Naive thymus-derived CD8-positive, alpha-beta T cell (primary cell): ENCODE data around the gene LSM5. TPM values are rescaled to one million over a fixed set of nuclear protein-coding genes. Genes with fewer than 3 reads are reported as not detected.
"Not testable (repeated sequence)": the region's sequence is repeated elsewhere in the genome, so short reads cannot be mapped to it uniquely, and the experiment has no call there.

Source experiments
- ATAC-seq, 2 donors: fragments of 150-1000 bp; cut with Tn5 transposase in 1 of 2; sonication (Bioruptor Pico), chemical (Tn5 transposase) in 1 of 2; 1 replicate in 1 of 2; 2 replicates in 1 of 2; pipeline ENCODE4 v1.10.0; 2021; ENCODE audit warnings: mild to moderate bottlenecking in 2 of 2, moderate library complexity in 2 of 2
- POLR2A ChIA-PET: fragments of 350-600 bp; sonication (Branson Sonifier 250); formaldehyde crosslinking; loops from one replicate; lab custom pipeline; 2021; ENCODE audit warnings: antibody characterized with exemption; lab: Charles Lee
- DNase-seq, 10 donors: peaks; one replicate each; pipeline versions ENCODE4 v3.0.0 to v3.0.0-alpha.2; 2020 to 2022
- H3K27ac Mint-ChIP-seq, 10 donors: one replicate each; pipeline ENCODE4 v1.8.0; 2020 to 2022; ENCODE audit warnings: mild to moderate bottlenecking in 10 of 10, mixed read lengths in 10 of 10, moderate library complexity in 4 of 10, inconsistent platforms in 1 of 10
- H3K27me3 Mint-ChIP-seq, 5 donors: one replicate each; pipeline ENCODE4 v1.8.0; 2021 to 2022; ENCODE audit warnings: mixed read lengths in 5 of 5
- H3K36me3 Mint-ChIP-seq, 3 donors: one replicate each; pipeline ENCODE4 v1.8.0; 2020 to 2022; ENCODE audit warnings: mixed read lengths in 3 of 3, mild to moderate bottlenecking in 2 of 3, inconsistent platforms in 1 of 3
- H3K4me1 Mint-ChIP-seq, 4 donors: one replicate each; pipeline ENCODE4 v1.8.0; 2021 to 2022; ENCODE audit warnings: mixed read lengths in 4 of 4
- H3K4me3 Mint-ChIP-seq, 10 donors: one replicate each; pipeline ENCODE4 v1.8.0; 2020 to 2022; ENCODE audit warnings: mild to moderate bottlenecking in 10 of 10, mixed read lengths in 10 of 10, moderate library complexity in 6 of 10, inconsistent platforms in 1 of 10
- H3K9me3 Mint-ChIP-seq, 9 donors: one replicate each; pipeline ENCODE4 v1.8.0; 2020 to 2022; ENCODE audit warnings: mixed read lengths in 9 of 9, mild to moderate bottlenecking in 3 of 9, inconsistent platforms in 1 of 9, moderate library complexity in 1 of 9
- polyA plus RNA-seq, 3 donors: library from polyadenylated mRNA; unstranded; fragments of 300-500 nt; fragmentation: Illumina TruSeq; gene quantifications; one replicate each; pipeline ENCODE4 v1.2.3, GENCODE V29; 2021
- total RNA-seq, 8 experiments: library from RNA in 2 of 8; stranded (reverse) in 2 of 8; gene quantifications; one replicate each; pipeline ENCODE4 v1.2.3 and lab custom pipeline; 2021 to 2026

Gene LSM5
- total and polyA plus RNA-seq, 5 experiments from 2014 or later, result 45.9 to 179 (median 141) TPM

GRCh38 chr7:32476816-32477648 lies 13.1 kb downstream of the LSM5 start:
- no peaks in the 10 kb centered on the region for H3K9me3 Mint-ChIP-seq
- H3K4me3 Mint-ChIP-seq, result no peak overlapping the region
- ATAC-seq, result no peak
- peaks cover 6 to 19% (median 8%) of the 10 kb centered on the region in 4 donors for H3K4me1 Mint-ChIP-seq
- POLR2A ChIA-PET, result no interaction called here
- peaks cover 0 to 3% (median 0%) of the 10 kb centered on the region in 5 donors for H3K27me3 Mint-ChIP-seq
- no peak for DNase-seq
- H3K27ac Mint-ChIP-seq, result peak overlapping the region in 1 of 10 donors; percentile 10
- no peaks in the 10 kb centered on the region for H3K36me3 Mint-ChIP-seq

- Mint-ChIP-seq H3K4me3 (no peak overlapping the region), H3K9me3 (no peaks in the 10 kb centered on the region), H3K27me3 (peaks cover 0 to 3% (median 0%) of the 10 kb centered on the region in 5 donors), H3K36me3 (no peaks in the 10 kb centered on the region), H3K27ac (no peak overlapping the region), H3K4me1 (no peaks in the 10 kb centered on the region)
- DNase-seq, result no peak
- POLR2A ChIA-PET, result interaction anchor here (0.5 kb wide), 1 partner anchor 14 kb away, joined by 3 read pairs; no protein-coding TSS in a partner anchor
- no peak for ATAC-seq
Measured at GRCh38 chr7:32474008-32474407, 16.2 kb downstream of the LSM5 start.

- H3K27me3 Mint-ChIP-seq, result peaks cover 0 to 3% (median 0%) of the 10 kb centered on the region in 5 donors
- no peak for ATAC-seq
- H3K27ac Mint-ChIP-seq, result no peak overlapping the region
- no peaks in the 10 kb centered on the region for H3K4me1 Mint-ChIP-seq
- H3K36me3 Mint-ChIP-seq, result no peaks in the 10 kb centered on the region
- H3K9me3 Mint-ChIP-seq, result no peaks in the 10 kb centered on the region
- no peak for DNase-seq
- H3K4me3 Mint-ChIP-seq, result no peak overlapping the region
- POLR2A ChIA-PET, result no interaction called here
Measured at GRCh38 chr7:32472015-32472414, 18.2 kb downstream of the LSM5 start.

- Mint-ChIP-seq H3K27ac (no peak overlapping the region), H3K4me1 (no peaks in the 10 kb centered on the region), H3K4me3 (no peak overlapping the region), H3K9me3 (no peaks in the 10 kb centered on the region), H3K36me3 (no peaks in the 10 kb centered on the region), H3K27me3 (peaks cover 0 to 3% (median 0%) of the 10 kb centered on the region in 5 donors)
- DNase-seq (no peak), ATAC-seq (no peak)
- POLR2A ChIA-PET, result no interaction called here
Measured at GRCh38 chr7:32470871-32471270, 19.3 kb downstream of the LSM5 start.

GRCh38 chr7:32470004-32470403 lies 20.2 kb downstream of the LSM5 start:
- H3K27ac Mint-ChIP-seq, result not testable (repeated sequence)

GRCh38 chr7:32464641-32465416 lies 25.4 kb downstream of the LSM5 start:
- H3K4me3 Mint-ChIP-seq, DNase-seq, H3K9me3 Mint-ChIP-seq, H3K27ac Mint-ChIP-seq, H3K27me3 Mint-ChIP-seq, H3K36me3 Mint-ChIP-seq, ATAC-seq, POLR2A ChIA-PET, H3K4me1 Mint-ChIP-seq: not testable (repeated sequence)

More at GRCh38 chr7:32470004-32470403, 20.2 kb downstream of the LSM5 start:
- DNase-seq, H3K36me3 Mint-ChIP-seq, H3K9me3 Mint-ChIP-seq, H3K27me3 Mint-ChIP-seq, POLR2A ChIA-PET, H3K4me1 Mint-ChIP-seq, ATAC-seq, H3K4me3 Mint-ChIP-seq: not testable (repeated sequence)

- no peaks in the 10 kb centered on the region for H3K4me1 Mint-ChIP-seq
- POLR2A ChIA-PET, result no interaction called here
- no peak for ATAC-seq
- H3K27me3 Mint-ChIP-seq, result peaks cover 0 to 5% (median 3%) of the 10 kb centered on the region in 5 donors
- DNase-seq, result no peak
- no peak overlapping the region for H3K27ac Mint-ChIP-seq
- H3K4me3 Mint-ChIP-seq, result no peak overlapping the region
- no peaks in the 10 kb centered on the region for H3K36me3 Mint-ChIP-seq
- no peaks in the 10 kb centered on the region for H3K9me3 Mint-ChIP-seq
Measured at GRCh38 chr7:32462977-32463376, 27.2 kb downstream of the LSM5 start.

- Mint-ChIP-seq H3K27me3 (peaks cover 2 to 10% (median 3%) of the 10 kb centered on the region in 5 donors), H3K36me3 (no peaks in the 10 kb centered on the region), H3K4me1 (no peaks in the 10 kb centered on the region), H3K9me3 (no peaks in the 10 kb centered on the region), H3K27ac (no peak overlapping the region), H3K4me3 (no peak overlapping the region)
- DNase-seq (no peak), ATAC-seq (no peak)
- POLR2A ChIA-PET, result no interaction called here
Measured at GRCh38 chr7:32462451-32462850, 27.7 kb downstream of the LSM5 start.

- ATAC-seq, result no peak
- POLR2A ChIA-PET, result no interaction called here
- Mint-ChIP-seq H3K4me1 (no peaks in the 10 kb centered on the region), H3K27ac (no peak overlapping the region), H3K9me3 (peaks cover 0 to 4% (median 0%) of the 10 kb centered on the region in 9 donors), H3K27me3 (peaks cover 3 to 17% (median 5%) of the 10 kb centered on the region in 5 donors), H3K4me3 (no peak overlapping the region), H3K36me3 (peaks cover 0 to 4% (median 0%) of the 10 kb centered on the region in 3 donors)
- no peak for DNase-seq
Measured at GRCh38 chr7:32461484-32461883, 28.7 kb downstream of the LSM5 start.

- H3K4me1 Mint-ChIP-seq, result no peaks in the 10 kb centered on the region
- H3K36me3 Mint-ChIP-seq, result peaks cover 0 to 4% (median 0%) of the 10 kb centered on the region in 3 donors
- H3K4me3 Mint-ChIP-seq, result no peak overlapping the region
- H3K9me3 Mint-ChIP-seq, result peaks cover 0 to 4% (median 0%) of the 10 kb centered on the region in 9 donors
- peaks cover 3 to 17% (median 6%) of the 10 kb centered on the region in 5 donors for H3K27me3 Mint-ChIP-seq
- ATAC-seq (no peak), DNase-seq (no peak)
- no peak overlapping the region for H3K27ac Mint-ChIP-seq
- POLR2A ChIA-PET, result no interaction called here
Measured at GRCh38 chr7:32459788-32460187, 30.4 kb downstream of the LSM5 start.

- Mint-ChIP-seq H3K9me3 (peaks cover 0 to 4% (median 0%) of the 10 kb centered on the region in 9 donors), H3K4me1 (no peaks in the 10 kb centered on the region), H3K27ac (no peak overlapping the region), H3K36me3 (peaks cover 0 to 8% (median 0%) of the 10 kb centered on the region in 3 donors), H3K27me3 (peaks cover 7 to 34% (median 11%) of the 10 kb centered on the region in 5 donors), H3K4me3 (no peak overlapping the region)
- DNase-seq, result no peak
- ATAC-seq, result no peak
- POLR2A ChIA-PET, result no interaction called here
Measured at GRCh38 chr7:32458025-32458424, 32.2 kb downstream of the LSM5 start.

GRCh38 chr7:32453341-32454011 lies 36.7 kb downstream of the LSM5 start:
- DNase-seq (no peak), ATAC-seq (no peak)
- Mint-ChIP-seq H3K27ac (no peak overlapping the region), H3K36me3 (peaks cover 0 to 8% (median 0%) of the 10 kb centered on the region in 3 donors), H3K27me3 (peaks cover 5 to 46% (median 9%) of the 10 kb centered on the region in 5 donors), H3K9me3 (peaks cover 0 to 14% (median 3%) of the 10 kb centered on the region in 9 donors), H3K4me1 (peaks cover 0 to 1% (median 0%) of the 10 kb centered on the region in 4 donors), H3K4me3 (no peak overlapping the region)
- POLR2A ChIA-PET, result no interaction called here
